ENCODE data around the gene TNF.
"Not testable (repeated sequence)": the region's sequence is repeated elsewhere in the genome, so short reads cannot be mapped to it uniquely, and the experiment has no call there.

The TNF gene

GRCh38 chr6:31538805-31539400 is 36.5 kb upstream of the TNF start:
- H3K36me3 Mint-ChIP-seq (ENCODE audit: low read depth) = peaks cover 69% of the 10 kb centered on the region
- peak overlapping the region; percentile 97 for H3K27ac Mint-ChIP-seq
- H3K4me1 Mint-ChIP-seq (ENCODE audit: low read depth) = peaks cover 70% of the 10 kb centered on the region
- no peaks in the 10 kb centered on the region for H3K27me3 Mint-ChIP-seq
- H3K4me3 Mint-ChIP-seq = peak overlapping the region; percentile 86
- H3K9me3 Mint-ChIP-seq = no peaks in the 10 kb centered on the region

GRCh38 chr6:31540640-31541039 is 34.7 kb upstream of the TNF start:
- H3K4me1 Mint-ChIP-seq (ENCODE audit: low read depth) = peaks cover 63% of the 10 kb centered on the region
- H3K4me3 Mint-ChIP-seq = peak overlapping the region; percentile 86
- peaks cover 52% of the 10 kb centered on the region for H3K36me3 Mint-ChIP-seq (ENCODE audit: low read depth)

GRCh38 chr6:31541059-31541657 is 34.2 kb upstream of the TNF start:
- H3K36me3 Mint-ChIP-seq (ENCODE audit: low read depth) = peaks cover 47% of the 10 kb centered on the region
- H3K4me1 Mint-ChIP-seq (ENCODE audit: low read depth) = peaks cover 63% of the 10 kb centered on the region
- peak overlapping the region; percentile 86 for H3K4me3 Mint-ChIP-seq
- H3K27me3 Mint-ChIP-seq = no peaks in the 10 kb centered on the region
- peak overlapping the region; percentile 97 for H3K27ac Mint-ChIP-seq
- no peaks in the 10 kb centered on the region for H3K9me3 Mint-ChIP-seq

More at GRCh38 chr6:31540640-31541039, 34.7 kb upstream of the TNF start:
- Mint-ChIP-seq H3K27me3 (no peaks in the 10 kb centered on the region), H3K27ac (peak overlapping the region; percentile 97), H3K9me3 (no peaks in the 10 kb centered on the region)

GRCh38 chr6:31541658-31542521 is 33.5 kb upstream of the TNF start, which contains the start of gene DDX39B:
Gene DDX39B (minus strand): TSS chr6:31542003. CDS start chr6:31540532, 1,471 bp downstream.
- H3K27ac Mint-ChIP-seq = peak within 1 kb of the TSS; percentile 97
- H3K4me1 Mint-ChIP-seq (ENCODE audit: low read depth) = peaks cover 63% of the 10 kb centered on the region
- H3K4me3 Mint-ChIP-seq = peak within 1 kb of the TSS; percentile 86
- H3K9me3 Mint-ChIP-seq = no peaks in the 10 kb centered on the region
- no peaks in the 10 kb centered on the region for H3K27me3 Mint-ChIP-seq
- peaks cover 40% of the 10 kb centered on the region for H3K36me3 Mint-ChIP-seq (ENCODE audit: low read depth)

- H3K27ac Mint-ChIP-seq = no peak overlapping the region
- H3K27me3 Mint-ChIP-seq = no peaks in the 10 kb centered on the region
- H3K9me3 Mint-ChIP-seq = no peaks in the 10 kb centered on the region
- H3K4me3 Mint-ChIP-seq = no peak overlapping the region
- peaks cover 32% of the 10 kb centered on the region for H3K36me3 Mint-ChIP-seq (ENCODE audit: low read depth)
- peaks cover 69% of the 10 kb centered on the region for H3K4me1 Mint-ChIP-seq (ENCODE audit: low read depth)
Observed at GRCh38 chr6:31543639-31544038, 31.7 kb upstream of the TNF start.

- Mint-ChIP-seq H3K27me3 (no peaks in the 10 kb centered on the region), H3K4me3 (no peak overlapping the region), H3K9me3 (no peaks in the 10 kb centered on the region), H3K4me1 (ENCODE audit: low read depth) (peaks cover 69% of the 10 kb centered on the region), H3K27ac (no peak overlapping the region), H3K36me3 (ENCODE audit: low read depth) (peaks cover 29% of the 10 kb centered on the region)
Observed at GRCh38 chr6:31544676-31545075, 30.7 kb upstream of the TNF start.

GRCh38 chr6:31545291-31545690 is 30.1 kb upstream of the TNF start:
- no peak overlapping the region for H3K4me3 Mint-ChIP-seq

GRCh38 chr6:31546339-31546957 is 28.9 kb upstream of the TNF start, which contains the start of gene ATP6V1G2:
Gene ATP6V1G2 (minus strand): TSS chr6:31546608. CDS start chr6:31546559, 49 bp downstream.
- Mint-ChIP-seq H3K4me1 (ENCODE audit: low read depth) (peaks cover 68% of the 10 kb centered on the region), H3K27me3 (no peaks in the 10 kb centered on the region), H3K4me3 (peak within 1 kb of the TSS; percentile 85), H3K27ac (peak within 1 kb of the TSS; percentile 90), H3K36me3 (ENCODE audit: low read depth) (peaks cover 13% of the 10 kb centered on the region), H3K9me3 (no peaks in the 10 kb centered on the region)

More at GRCh38 chr6:31545291-31545690, 30.1 kb upstream of the TNF start:
- H3K4me1 Mint-ChIP-seq (ENCODE audit: low read depth) = peaks cover 66% of the 10 kb centered on the region
- no peaks in the 10 kb centered on the region for H3K27me3 Mint-ChIP-seq
- H3K36me3 Mint-ChIP-seq (ENCODE audit: low read depth) = peaks cover 24% of the 10 kb centered on the region
- no peaks in the 10 kb centered on the region for H3K9me3 Mint-ChIP-seq
- no peak overlapping the region for H3K27ac Mint-ChIP-seq

- H3K27me3 Mint-ChIP-seq = no peaks in the 10 kb centered on the region
- peak within 1 kb of the TSS; percentile 85 for H3K4me3 Mint-ChIP-seq
- H3K36me3 Mint-ChIP-seq (ENCODE audit: low read depth) = peaks cover 13% of the 10 kb centered on the region
- H3K4me1 Mint-ChIP-seq (ENCODE audit: low read depth) = peaks cover 71% of the 10 kb centered on the region
- no peaks in the 10 kb centered on the region for H3K9me3 Mint-ChIP-seq
- peak within 1 kb of the TSS; percentile 90 for H3K27ac Mint-ChIP-seq
Observed at GRCh38 chr6:31546958-31547726, 28.2 kb upstream of the TNF start, which contains the start of gene NFKBIL1. Gene NFKBIL1 (plus strand): TSS chr6:31547608. CDS start chr6:31547695, 87 bp downstream.

- H3K4me1 Mint-ChIP-seq (ENCODE audit: low read depth) = peaks cover 69% of the 10 kb centered on the region
- H3K4me3 Mint-ChIP-seq = peak overlapping the region; percentile 85
- peak overlapping the region; percentile 90 for H3K27ac Mint-ChIP-seq
- H3K27me3 Mint-ChIP-seq = no peaks in the 10 kb centered on the region
- no peaks in the 10 kb centered on the region for H3K9me3 Mint-ChIP-seq
- peaks cover 20% of the 10 kb centered on the region for H3K36me3 Mint-ChIP-seq (ENCODE audit: low read depth)
Observed at GRCh38 chr6:31547727-31548543, 27.4 kb upstream of the TNF start.

- no peaks in the 10 kb centered on the region for H3K27me3 Mint-ChIP-seq
- peaks cover 67% of the 10 kb centered on the region for H3K4me1 Mint-ChIP-seq (ENCODE audit: low read depth)
- H3K36me3 Mint-ChIP-seq (ENCODE audit: low read depth) = peaks cover 25% of the 10 kb centered on the region
- peak overlapping the region; percentile 61 for H3K27ac Mint-ChIP-seq
- H3K9me3 Mint-ChIP-seq = no peaks in the 10 kb centered on the region
- H3K4me3 Mint-ChIP-seq = peak overlapping the region; percentile 85
Observed at GRCh38 chr6:31548544-31548873, 26.9 kb upstream of the TNF start.

- H3K27me3 Mint-ChIP-seq, H3K27ac Mint-ChIP-seq, H3K9me3 Mint-ChIP-seq: not testable (repeated sequence)
- peaks cover 75% of the 10 kb centered on the region for H3K4me1 Mint-ChIP-seq (ENCODE audit: low read depth)
- peak overlapping the region; percentile 41 for H3K4me3 Mint-ChIP-seq
- peaks cover 30% of the 10 kb centered on the region for H3K36me3 Mint-ChIP-seq (ENCODE audit: low read depth)
Observed at GRCh38 chr6:31551371-31551770, 24.0 kb upstream of the TNF start.

GRCh38 chr6:31556307-31556706 is 19.1 kb upstream of the TNF start:
- Mint-ChIP-seq H3K9me3 (no peaks in the 10 kb centered on the region), H3K4me3 (no peak overlapping the region), H3K27ac (peak overlapping the region; percentile 16), H3K27me3 (peaks cover 5% of the 10 kb centered on the region), H3K4me1 (ENCODE audit: low read depth) (peaks cover 78% of the 10 kb centered on the region), H3K36me3 (ENCODE audit: low read depth) (peaks cover 41% of the 10 kb centered on the region)

All from stimulated activated naive CD8-positive, alpha-beta T cell treated with anti-CD3 and anti-CD28 coated beads, Interleukin-15, Interleukin-2, amounts not matched to agents 100 ng/mL and 50 ng/mL, for 24 hours (primary cell).